GM12892 (cell line): ENCODE measurements around the gene TENM4.

ENCODE experiments used
- POLR2A ChIP-seq: IDR thresholded peaks from 2 replicates; pipeline ENCODE4 v1.6.1; 2011; ENCODE audit warnings: low read depth, low read length, control low read depth
- POLR2AphosphoS5 ChIP-seq: IDR thresholded peaks from 2 replicates; pipeline ENCODE4 v1.6.1; 2011; ENCODE audit warnings: low read depth, low read length, control low read depth
- TAF1 ChIP-seq: IDR thresholded peaks from 2 replicates; pipeline ENCODE4 v1.6.1; 2011; ENCODE audit warnings: low read depth, mild to moderate bottlenecking, control low read depth, low read length, borderline replicate concordance

DNA sequence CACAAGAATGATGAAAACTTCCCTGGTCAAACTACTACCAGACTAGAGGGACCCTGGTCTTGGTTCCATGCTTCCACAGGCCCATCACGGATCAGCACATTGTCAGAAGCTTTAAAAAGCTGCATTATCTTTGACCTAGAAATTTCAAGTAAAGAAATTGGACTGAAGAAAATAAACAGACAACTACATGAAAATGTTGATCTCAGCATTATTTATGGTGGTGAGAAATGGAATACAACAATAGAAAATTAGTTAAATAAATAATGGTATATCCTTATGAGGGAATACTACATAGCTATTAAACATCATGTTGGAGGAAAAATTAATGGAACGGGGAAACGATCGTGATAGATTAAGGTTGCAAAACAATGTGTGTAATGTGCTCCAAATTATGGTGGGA lies 13.7 kb downstream of the TENM4 start:
- no peak for TF ChIP-seq POLR2A
- no peak for TF ChIP-seq POLR2AphosphoS5
- TF ChIP-seq TAF1: no peak
